ENCODE data around the gene SCD. TPM values are rescaled to one million over a fixed set of nuclear protein-coding genes. Genes with fewer than 3 reads are reported as not detected.

The SCD gene
- total and polyA plus RNA-seq, 12 donors = 1.8 to 62.7 (median 14.6) TPM

DNA sequence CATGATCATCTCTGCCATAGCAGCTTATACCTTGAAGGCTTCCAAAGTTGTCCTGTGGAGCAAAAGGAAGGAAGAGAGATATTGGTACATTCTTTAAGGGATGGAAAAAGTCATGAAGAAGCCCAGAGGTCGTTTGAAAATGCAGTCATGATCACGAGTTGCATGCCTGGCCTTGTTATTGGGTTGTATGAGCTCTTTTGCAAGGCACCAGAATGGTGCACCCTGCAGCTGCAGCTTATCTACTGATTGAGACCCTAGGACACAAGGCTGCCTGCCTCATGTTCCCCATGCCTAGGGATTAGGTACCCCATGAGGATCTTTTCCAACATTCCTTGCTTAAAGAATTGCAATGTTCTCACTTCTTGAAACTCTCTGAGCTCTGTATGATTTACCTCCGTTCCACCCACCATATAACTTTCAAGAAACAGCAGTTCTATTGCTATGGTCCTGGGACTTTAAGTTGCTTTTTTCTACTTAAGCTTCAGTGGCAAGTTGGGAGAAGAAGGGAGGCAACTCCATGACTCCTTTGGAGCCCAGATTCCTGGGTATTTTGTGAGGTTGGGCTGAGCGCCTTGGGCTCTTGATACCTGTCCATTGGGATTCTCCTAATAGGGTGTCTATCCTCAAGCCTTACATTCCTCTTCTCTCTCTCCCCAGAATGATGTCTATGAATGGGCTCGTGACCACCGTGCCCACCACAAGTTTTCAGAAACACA lies 6.9 kb downstream of the SCD start:
- H3K4me1 ChIP-seq = peaks cover 0 to 13% (median 3%) of the 10 kb centered on the region in 9 donors
- no peak overlapping the region for H3K27ac ChIP-seq
- intact Hi-C loops (cut with DNase I) = no loop called here
- ATAC-seq (no peak), DNase-seq (no peak)
- peaks cover 0 to 6% (median 0%) of the 10 kb centered on the region in 7 donors for H3K27me3 ChIP-seq
- no peak overlapping the region for H3K4me3 ChIP-seq
- H3K9me3 ChIP-seq = no peaks in the 10 kb centered on the region
- peaks cover 0 to 58% (median 0%) of the 10 kb centered on the region in 9 donors for H3K36me3 ChIP-seq
- TF ChIP-seq, protein P1, sequence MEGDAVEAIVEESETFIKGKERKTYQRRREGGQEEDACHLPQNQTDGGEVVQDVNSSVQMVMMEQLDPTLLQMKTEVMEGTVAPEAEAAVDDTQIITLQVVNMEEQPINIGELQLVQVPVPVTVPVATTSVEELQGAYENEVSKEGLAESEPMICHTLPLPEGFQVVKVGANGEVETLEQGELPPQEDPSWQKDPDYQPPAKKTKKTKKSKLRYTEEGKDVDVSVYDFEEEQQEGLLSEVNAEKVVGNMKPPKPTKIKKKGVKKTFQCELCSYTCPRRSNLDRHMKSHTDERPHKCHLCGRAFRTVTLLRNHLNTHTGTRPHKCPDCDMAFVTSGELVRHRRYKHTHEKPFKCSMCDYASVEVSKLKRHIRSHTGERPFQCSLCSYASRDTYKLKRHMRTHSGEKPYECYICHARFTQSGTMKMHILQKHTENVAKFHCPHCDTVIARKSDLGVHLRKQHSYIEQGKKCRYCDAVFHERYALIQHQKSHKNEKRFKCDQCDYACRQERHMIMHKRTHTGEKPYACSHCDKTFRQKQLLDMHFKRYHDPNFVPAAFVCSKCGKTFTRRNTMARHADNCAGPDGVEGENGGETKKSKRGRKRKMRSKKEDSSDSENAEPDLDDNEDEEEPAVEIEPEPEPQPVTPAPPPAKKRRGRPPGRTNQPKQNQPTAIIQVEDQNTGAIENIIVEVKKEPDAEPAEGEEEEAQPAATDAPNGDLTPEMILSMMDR (IDR thresholded peaks at IDR 0.05) = no peak
- WGBS, 2 donors = 88 to 92% methylated on average over 6 of the region's 6 CpGs

DNA sequence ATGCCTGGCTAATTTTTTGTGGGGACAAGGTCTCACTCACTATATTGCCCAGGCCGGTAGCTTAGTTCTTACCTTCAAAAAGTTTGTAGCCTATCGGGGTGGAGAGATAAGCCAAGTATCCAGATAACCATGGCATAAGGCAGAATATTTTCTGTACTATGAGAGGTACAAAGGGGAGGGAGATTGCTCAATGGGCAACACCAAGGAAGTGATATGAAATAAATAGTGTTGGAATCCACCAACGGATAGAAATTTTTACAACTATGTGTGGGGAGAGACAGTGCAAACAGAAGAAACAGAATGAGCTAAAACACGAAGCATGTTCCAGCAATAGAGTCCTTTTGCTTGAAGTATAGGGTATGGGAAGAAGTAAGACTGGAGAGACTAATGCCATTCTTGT lies 8.1 kb downstream of the SCD start:
- Histone ChIP-seq H3K36me3 (peaks cover 0 to 58% (median 0%) of the 10 kb centered on the region in 9 donors), H3K9me3 (no peaks in the 10 kb centered on the region), H3K27me3 (no peaks in the 10 kb centered on the region), H3K4me3 (no peak overlapping the region), H3K27ac (no peak overlapping the region), H3K4me1 (peaks cover 0 to 24% (median 9%) of the 10 kb centered on the region in 9 donors)
- intact Hi-C loops (cut with DNase I) = no loop called here
- ATAC-seq (no peak), DNase-seq (no peak)
- TF ChIP-seq, protein P1 (IDR thresholded peaks at IDR 0.05) = no peak
- WGBS, 2 donors = 81% methylated on average over 4 of the region's 4 CpGs

DNA sequence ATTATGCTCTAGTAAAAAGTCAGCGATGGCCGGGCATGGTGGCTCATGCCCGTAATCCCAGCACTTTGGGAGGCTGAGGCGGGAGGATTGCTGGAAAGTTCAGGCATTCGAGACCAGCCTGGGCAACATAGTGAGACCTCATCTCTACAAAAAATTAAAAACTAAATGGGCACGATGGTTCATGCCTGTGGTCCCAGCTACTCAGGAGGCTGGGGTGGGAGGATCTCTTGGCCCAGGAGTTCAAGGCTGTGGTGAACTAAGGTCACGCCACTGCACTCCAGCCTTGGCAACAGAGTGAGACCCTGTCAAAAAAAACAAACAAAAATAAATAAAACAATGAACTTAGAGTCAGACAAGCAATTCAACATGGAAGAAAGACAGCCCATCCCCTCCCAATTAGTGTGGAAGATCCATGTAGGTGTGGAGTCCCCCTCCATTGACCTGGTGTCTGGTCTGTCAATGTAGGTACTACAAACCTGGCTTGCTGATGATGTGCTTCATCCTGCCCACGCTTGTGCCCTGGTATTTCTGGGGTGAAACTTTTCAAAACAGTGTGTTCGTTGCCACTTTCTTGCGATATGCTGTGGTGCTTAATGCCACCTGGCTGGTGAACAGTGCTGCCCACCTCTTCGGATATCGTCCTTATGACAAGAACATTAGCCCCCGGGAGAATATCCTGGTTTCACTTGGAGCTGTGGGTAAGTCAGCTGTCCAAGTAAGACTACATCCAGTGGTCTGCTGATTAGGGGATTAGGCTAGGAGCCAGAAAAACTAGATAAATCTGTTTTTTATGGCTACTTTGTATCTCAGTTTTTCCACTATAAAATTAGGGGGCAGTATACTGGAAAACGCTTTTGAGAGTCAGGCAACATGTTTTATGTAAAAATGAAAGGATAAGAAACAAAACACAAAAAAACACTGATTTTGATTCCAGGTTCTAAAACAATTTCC lies 9.3 kb downstream of the SCD start:
- WGBS, 2 donors = 90 to 92% methylated on average over 14 of the region's 14 CpGs
- Histone ChIP-seq H3K27me3 (no peaks in the 10 kb centered on the region), H3K9me3 (no peaks in the 10 kb centered on the region), H3K4me1 (peaks cover 0 to 25% (median 9%) of the 10 kb centered on the region in 9 donors), H3K36me3 (peaks cover 0 to 67% (median 0%) of the 10 kb centered on the region in 9 donors), H3K27ac (no peak overlapping the region), H3K4me3 (no peak overlapping the region)
- intact Hi-C loops (cut with DNase I) = no loop called here
- DNase-seq (no peak), ATAC-seq (no peak)
- TF ChIP-seq, protein P1 (IDR thresholded peaks at IDR 0.05) = no peak

DNA sequence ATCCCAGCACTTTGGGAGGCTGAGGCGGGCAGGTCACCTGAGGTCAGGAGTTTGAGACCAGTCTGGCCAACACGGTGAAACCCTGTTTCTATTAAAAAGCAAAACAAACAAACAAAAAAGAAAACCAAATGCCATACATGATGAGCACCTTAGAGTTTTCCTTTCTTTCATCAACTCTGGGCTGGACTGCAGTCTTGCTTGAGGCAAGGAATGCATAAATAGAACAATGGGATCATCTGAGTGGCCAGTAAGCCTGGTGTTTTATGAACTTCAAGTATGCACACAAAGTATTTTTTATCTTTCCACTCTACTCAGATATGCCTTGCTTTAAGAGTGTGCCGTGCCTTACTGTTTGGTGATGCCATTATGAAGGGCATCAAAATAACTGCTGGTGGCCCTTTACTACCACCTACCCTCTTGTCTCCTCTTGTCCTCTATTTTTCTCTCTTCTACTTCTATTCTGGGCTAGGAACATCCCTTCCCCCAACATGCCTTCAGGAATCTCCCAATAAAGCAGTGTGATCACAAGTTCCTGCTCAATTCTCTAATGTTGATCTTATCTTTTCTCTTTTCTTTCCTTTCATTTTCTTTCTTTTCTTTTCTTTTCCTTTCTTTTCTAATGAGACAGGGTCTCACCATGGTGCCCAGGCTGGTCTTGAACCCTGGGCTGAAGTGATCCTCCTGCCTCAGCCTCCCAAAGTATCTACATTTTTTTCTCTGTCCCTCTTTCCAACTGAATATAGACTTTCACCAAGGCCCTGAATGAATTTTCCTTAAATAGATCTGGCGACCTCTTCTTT lies 10.2 kb downstream of the SCD start:
- no peak overlapping the region for H3K27ac ChIP-seq
- ATAC-seq = no peak
- no peaks in the 10 kb centered on the region for H3K9me3 ChIP-seq
- 63 to 77% methylated on average over 4 of the region's 4 CpGs for WGBS, 2 donors
- intact Hi-C loops (cut with DNase I) = no loop called here
- no peaks in the 10 kb centered on the region for H3K27me3 ChIP-seq
- peaks cover 0 to 67% (median 0%) of the 10 kb centered on the region in 9 donors for H3K36me3 ChIP-seq
- TF ChIP-seq, protein P1 (IDR thresholded peaks at IDR 0.05) = no peak
- no peak for DNase-seq
- H3K4me3 ChIP-seq = no peak overlapping the region
- peaks cover 0 to 25% (median 9%) of the 10 kb centered on the region in 9 donors for H3K4me1 ChIP-seq

Data from heart right ventricle (tissue), 16 donors.